Dendritic cell treated with granulocyte-macrophage colony-stimulating factor and Interleukin-4, amounts not matched to agents 40 ng/mL and 50 ng/mL, for 4 days (primary cell): ENCODE results near the gene BNC2.

Source experiments
- H3K27ac Mint-ChIP-seq: one replicate; pipeline ENCODE4 v1.8.0; 2022; ENCODE audit warnings: mild to moderate bottlenecking, mixed read lengths
- H3K27me3 Mint-ChIP-seq: one replicate; pipeline ENCODE4 v1.8.0; 2022; ENCODE audit warnings: mild to moderate bottlenecking, mixed read lengths
- H3K36me3 Mint-ChIP-seq: one replicate; pipeline ENCODE4 v1.8.0; 2022; ENCODE audit warnings: low read depth, mixed read lengths
- H3K4me1 Mint-ChIP-seq: one replicate; pipeline ENCODE4 v1.8.0; 2022; ENCODE audit warnings: low read depth, mixed read lengths
- H3K4me3 Mint-ChIP-seq: one replicate; pipeline ENCODE4 v1.8.0; 2022; ENCODE audit warnings: mild to moderate bottlenecking, moderate library complexity, mixed read lengths
- H3K9me3 Mint-ChIP-seq: one replicate; pipeline ENCODE4 v1.8.0; 2022; ENCODE audit warnings: mixed read lengths
- intact Hi-C: fragments of 100-400 bp; cut with micrococcal nuclease; formaldehyde crosslinking; loops from one replicate; pipeline ENCODE4 v1.15.0; 2022

BNC2 gene

DNA sequence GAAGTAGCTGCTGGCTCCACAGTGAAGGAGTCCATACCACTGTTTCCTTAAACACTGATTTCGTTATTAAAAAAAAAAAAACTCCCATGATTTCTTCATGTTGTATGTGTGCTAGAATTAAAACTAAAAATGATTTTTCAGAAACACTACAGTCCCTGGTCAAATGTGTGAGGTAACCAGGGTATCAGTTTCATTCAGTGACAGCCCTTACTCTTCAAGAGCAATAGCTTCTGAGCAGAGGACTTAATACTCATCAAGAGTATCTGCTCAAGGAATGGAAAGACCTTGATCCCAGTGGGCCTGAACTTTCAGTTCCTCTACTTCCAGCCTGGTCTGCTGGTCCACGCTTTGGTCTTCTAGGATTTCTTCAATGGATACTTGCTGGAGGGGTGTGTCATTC, 95.1 kb downstream of the BNC2 start:
- Mint-ChIP-seq H3K4me1 (no peaks in the 10 kb centered on the region), H3K27me3 (no peaks in the 10 kb centered on the region)
- intact Hi-C loops, result no loop called here

DNA sequence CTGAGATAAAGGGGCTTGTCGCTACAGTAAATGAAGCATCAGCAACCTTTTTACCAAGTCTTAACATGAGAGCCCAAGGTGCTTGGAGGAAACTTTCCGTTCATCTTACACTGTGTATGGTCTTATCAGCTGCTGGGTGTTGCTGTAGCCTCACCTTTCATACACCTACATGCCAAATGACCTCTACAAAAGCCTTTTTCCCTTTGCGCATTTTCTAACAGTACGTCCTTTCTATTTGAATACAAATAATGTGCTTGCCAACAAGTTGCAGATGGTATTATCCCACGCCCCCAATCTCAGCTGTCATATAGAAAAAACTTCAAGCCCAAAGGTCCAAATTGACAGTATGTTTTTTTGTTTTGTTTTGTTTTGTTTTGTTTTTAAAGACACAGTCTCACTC, 96.9 kb downstream of the BNC2 start:
- H3K36me3 Mint-ChIP-seq, result no peaks in the 10 kb centered on the region
- no peaks in the 10 kb centered on the region for H3K4me1 Mint-ChIP-seq
- no peak overlapping the region for H3K27ac Mint-ChIP-seq
- H3K4me3 Mint-ChIP-seq, result no peak overlapping the region
- intact Hi-C loops, result no loop called here
- no peaks in the 10 kb centered on the region for H3K27me3 Mint-ChIP-seq
- H3K9me3 Mint-ChIP-seq, result peaks cover 5% of the 10 kb centered on the region

More for the DNA sequence above, 95.1 kb downstream of the BNC2 start:
- H3K4me3 Mint-ChIP-seq, result no peak overlapping the region
- no peaks in the 10 kb centered on the region for H3K9me3 Mint-ChIP-seq
- no peaks in the 10 kb centered on the region for H3K36me3 Mint-ChIP-seq
- H3K27ac Mint-ChIP-seq, result no peak overlapping the region

DNA sequence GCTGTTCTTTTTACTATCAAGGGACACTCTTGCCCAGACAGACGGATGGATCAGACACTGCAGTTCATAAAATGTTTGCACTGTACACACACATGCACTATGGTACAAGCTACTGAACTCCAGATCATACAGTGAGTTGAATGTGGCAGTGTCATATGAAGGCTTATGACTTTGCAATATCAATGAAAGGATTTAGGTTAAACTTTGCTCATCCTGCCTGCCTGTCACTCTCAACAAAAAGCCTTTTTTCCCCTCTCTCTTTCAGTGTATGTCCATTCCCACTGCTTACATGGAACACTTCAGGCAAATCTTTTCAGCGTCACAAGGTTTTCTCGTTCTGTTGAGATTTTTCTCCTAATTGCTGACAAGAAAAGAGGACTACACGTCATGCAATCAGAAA, 97.4 kb downstream of the BNC2 start:
- intact Hi-C loops, result no loop called here
- Mint-ChIP-seq H3K36me3 (no peaks in the 10 kb centered on the region), H3K4me3 (no peak overlapping the region), H3K27me3 (no peaks in the 10 kb centered on the region), H3K27ac (no peak overlapping the region), H3K9me3 (peaks cover 10% of the 10 kb centered on the region), H3K4me1 (no peaks in the 10 kb centered on the region)

DNA sequence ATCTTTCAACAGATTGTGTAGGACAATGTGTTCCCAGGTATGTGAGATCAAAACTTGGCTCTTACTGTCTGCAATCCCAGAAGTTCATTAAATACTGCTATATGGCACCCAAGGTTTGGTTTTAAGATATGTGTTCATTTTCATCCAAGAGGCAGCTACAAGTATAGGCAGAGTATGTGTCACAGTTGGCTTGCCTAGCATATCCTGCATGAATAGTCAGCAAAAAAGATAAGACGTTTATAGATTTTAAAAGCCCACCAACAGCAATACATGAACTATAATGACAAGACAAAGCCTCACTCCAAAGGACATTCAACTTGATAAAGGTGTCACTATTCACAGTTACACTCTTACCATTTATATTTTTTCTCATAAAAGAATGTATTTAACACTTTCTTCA, 99.1 kb downstream of the BNC2 start:
- H3K36me3 Mint-ChIP-seq, result no peaks in the 10 kb centered on the region
- no peak overlapping the region for H3K4me3 Mint-ChIP-seq
- no peak overlapping the region for H3K27ac Mint-ChIP-seq
- no peaks in the 10 kb centered on the region for H3K4me1 Mint-ChIP-seq
- peaks cover 20% of the 10 kb centered on the region for H3K9me3 Mint-ChIP-seq
- intact Hi-C loops, result no loop called here
- H3K27me3 Mint-ChIP-seq, result no peaks in the 10 kb centered on the region

DNA sequence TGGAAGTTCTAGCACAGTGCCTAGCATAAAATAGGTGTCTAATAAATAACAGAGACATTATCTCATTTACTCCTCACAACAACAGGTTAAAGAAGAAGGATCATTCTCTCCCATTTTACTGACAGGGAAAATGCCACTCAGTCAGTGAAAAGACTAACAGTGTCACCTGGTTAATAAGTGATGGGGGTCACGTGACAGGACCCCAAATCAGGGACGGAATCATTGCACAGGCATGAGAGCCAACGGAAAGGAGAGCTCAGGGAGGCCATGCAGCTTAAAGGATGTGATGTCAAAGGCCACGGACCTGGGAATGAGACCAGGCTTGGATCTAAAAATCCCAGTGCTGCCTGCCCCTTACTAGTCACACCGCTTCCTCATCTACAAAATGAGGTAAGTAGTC, 101.2 kb downstream of the BNC2 start:
- intact Hi-C loops, result no loop called here

DNA sequence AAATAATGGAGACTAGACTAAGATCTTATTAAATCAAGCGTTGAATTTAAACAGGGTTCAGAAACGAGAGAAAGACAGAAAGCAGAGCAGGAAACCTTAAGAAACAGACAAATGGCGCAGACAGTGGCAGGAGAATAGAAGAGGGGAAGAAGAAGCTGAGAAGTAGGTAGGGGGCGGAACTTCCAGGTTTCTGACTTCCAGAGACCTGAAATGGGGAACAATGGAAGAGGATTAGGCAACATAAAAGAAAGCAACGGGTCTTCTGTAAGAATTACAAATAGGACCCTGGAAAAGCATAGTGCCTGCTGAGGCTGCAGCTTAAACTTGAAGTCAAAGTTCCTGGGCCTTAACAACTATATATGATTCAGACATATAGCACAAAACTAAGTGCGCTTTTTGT, 101.7 kb downstream of the BNC2 start:
- peaks cover 20% of the 10 kb centered on the region for H3K9me3 Mint-ChIP-seq
- no peaks in the 10 kb centered on the region for H3K36me3 Mint-ChIP-seq
- no peak overlapping the region for H3K27ac Mint-ChIP-seq
- no peaks in the 10 kb centered on the region for H3K4me1 Mint-ChIP-seq
- no peaks in the 10 kb centered on the region for H3K27me3 Mint-ChIP-seq
- intact Hi-C loops, result no loop called here
- H3K4me3 Mint-ChIP-seq, result no peak overlapping the region

More for the DNA sequence above, 101.2 kb downstream of the BNC2 start:
- H3K36me3 Mint-ChIP-seq, result no peaks in the 10 kb centered on the region
- H3K27ac Mint-ChIP-seq, result no peak overlapping the region
- no peaks in the 10 kb centered on the region for H3K4me1 Mint-ChIP-seq
- H3K9me3 Mint-ChIP-seq, result peaks cover 20% of the 10 kb centered on the region
- no peak overlapping the region for H3K4me3 Mint-ChIP-seq
- H3K27me3 Mint-ChIP-seq, result no peaks in the 10 kb centered on the region

DNA sequence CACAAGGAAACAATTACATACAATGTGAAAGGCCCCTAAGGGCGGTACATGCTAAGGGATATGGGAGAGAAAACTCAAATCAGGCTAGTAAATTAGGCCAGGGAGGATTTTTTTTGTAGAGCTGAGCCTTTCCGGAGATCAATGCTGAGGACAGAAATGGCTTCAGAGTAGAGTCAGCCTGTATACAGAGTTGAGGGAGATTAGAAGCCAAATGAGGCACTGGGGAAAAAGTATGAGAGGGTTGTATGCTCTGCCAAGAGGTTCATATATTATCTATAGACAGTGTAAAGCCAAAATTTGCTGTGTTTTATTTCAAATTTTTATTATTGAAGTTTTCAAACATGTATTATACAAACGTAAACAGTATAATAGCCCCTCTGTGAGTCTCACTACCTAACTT, 103.1 kb downstream of the BNC2 start:
- Mint-ChIP-seq H3K4me1 (no peaks in the 10 kb centered on the region), H3K27ac (no peak overlapping the region), H3K4me3 (no peak overlapping the region), H3K9me3 (peaks cover 20% of the 10 kb centered on the region), H3K27me3 (no peaks in the 10 kb centered on the region), H3K36me3 (no peaks in the 10 kb centered on the region)
- intact Hi-C loops, result no loop called here

DNA sequence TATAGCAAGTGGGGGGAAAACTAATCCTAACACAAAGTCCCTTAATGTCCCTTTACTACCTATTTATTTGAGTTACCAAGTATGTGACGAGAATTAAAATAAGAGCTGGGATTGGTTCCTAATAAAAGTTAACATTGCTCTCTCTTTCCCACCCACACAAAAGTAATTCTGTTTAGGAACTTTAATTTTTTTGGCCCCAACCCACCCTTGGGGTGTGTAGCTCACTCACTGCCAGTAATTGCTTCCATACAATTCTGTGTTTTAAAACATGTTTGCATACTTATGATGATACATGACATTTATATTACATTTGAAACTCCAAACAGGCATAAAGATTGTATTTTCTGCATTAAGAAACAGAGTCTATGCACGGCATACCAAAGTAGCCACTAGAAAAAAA, 106.5 kb downstream of the BNC2 start:
- Mint-ChIP-seq H3K36me3 (no peaks in the 10 kb centered on the region), H3K4me3 (no peak overlapping the region), H3K27ac (no peak overlapping the region), H3K4me1 (no peaks in the 10 kb centered on the region), H3K9me3 (peaks cover 18% of the 10 kb centered on the region), H3K27me3 (no peaks in the 10 kb centered on the region)
- intact Hi-C loops, result no loop called here

DNA sequence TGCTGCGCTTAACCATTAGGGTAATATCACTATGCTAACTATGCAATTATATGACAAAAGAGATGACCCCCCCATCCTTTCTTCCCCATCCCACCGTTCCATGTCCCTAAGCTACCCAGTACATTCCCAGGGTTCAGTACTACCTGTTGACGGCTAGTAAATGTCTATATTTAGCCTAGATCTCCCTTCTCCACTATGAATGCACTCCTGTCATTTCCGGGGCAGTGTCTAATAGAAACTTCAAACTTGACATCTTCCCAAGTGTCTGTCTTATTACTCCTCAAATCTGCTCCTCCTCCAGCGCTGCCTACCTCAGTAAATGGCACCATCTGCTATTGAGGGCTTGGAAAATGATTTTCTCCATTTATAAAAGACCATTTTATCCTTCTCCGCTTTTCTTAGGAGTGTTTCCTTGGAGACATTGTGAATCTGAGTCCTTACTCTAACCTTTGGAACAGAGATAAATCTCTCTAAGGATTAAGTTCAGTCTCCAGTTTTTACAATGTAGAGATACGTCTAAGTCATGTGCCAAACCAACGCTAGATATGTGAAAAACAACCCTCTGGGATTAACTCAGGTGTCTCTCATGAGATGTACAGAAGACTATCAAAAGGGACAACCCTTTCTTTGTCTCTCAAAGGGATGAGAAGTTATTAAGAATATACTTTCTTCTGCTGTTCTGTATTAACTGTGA, 114.9 kb downstream of the BNC2 start:
- no peak overlapping the region for H3K4me3 Mint-ChIP-seq
- H3K36me3 Mint-ChIP-seq, result no peaks in the 10 kb centered on the region
- H3K9me3 Mint-ChIP-seq, result no peaks in the 10 kb centered on the region
- H3K4me1 Mint-ChIP-seq, result no peaks in the 10 kb centered on the region
- intact Hi-C loops, result no loop called here
- H3K27me3 Mint-ChIP-seq, result no peaks in the 10 kb centered on the region
- H3K27ac Mint-ChIP-seq, result no peak overlapping the region

DNA sequence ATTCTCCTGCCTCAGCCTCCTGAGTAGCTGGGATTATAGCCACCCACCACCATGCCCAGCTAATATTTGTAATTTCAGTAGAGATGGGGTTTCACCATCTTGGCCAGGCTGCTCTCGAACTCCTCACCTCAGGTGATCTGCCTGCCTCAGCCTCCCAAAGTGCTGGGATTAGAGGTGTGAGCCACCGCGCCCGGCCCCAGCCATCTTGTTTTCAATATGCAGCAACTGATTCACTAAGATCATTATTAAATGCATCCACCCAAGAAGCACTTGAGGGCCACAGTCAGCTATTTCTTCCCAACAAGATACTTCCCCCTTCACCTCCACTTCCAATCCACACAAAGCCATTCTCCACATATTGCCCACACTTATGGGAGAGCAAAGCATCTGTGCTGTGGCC, 115.8 kb downstream of the BNC2 start:
- H3K36me3 Mint-ChIP-seq, result no peaks in the 10 kb centered on the region
- no peaks in the 10 kb centered on the region for H3K9me3 Mint-ChIP-seq
- no peak overlapping the region for H3K4me3 Mint-ChIP-seq
- no peaks in the 10 kb centered on the region for H3K4me1 Mint-ChIP-seq
- intact Hi-C loops, result no loop called here
- H3K27me3 Mint-ChIP-seq, result no peaks in the 10 kb centered on the region
- H3K27ac Mint-ChIP-seq, result no peak overlapping the region

DNA sequence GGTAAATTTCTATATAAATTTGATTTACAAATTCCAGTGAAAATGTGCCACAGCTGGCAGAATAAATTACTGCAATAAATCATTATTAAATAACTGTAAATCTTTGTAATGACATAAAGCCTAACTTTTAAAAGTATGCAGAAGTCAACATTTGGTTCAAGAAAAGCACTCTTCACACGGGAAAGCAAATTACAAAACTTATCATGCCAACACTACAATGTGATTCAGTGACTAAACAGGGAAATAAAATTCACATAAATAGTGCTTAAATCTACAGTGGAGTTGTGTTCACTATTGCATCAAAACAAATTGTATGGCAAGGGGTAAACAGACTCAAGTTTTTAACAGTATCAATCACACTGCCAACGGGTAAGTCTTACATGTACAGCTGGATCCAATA, 117.2 kb downstream of the BNC2 start:
- intact Hi-C loops, result no loop called here
- Mint-ChIP-seq H3K9me3 (no peaks in the 10 kb centered on the region), H3K4me3 (no peak overlapping the region), H3K36me3 (no peaks in the 10 kb centered on the region), H3K27ac (no peak overlapping the region), H3K4me1 (no peaks in the 10 kb centered on the region), H3K27me3 (no peaks in the 10 kb centered on the region)

DNA sequence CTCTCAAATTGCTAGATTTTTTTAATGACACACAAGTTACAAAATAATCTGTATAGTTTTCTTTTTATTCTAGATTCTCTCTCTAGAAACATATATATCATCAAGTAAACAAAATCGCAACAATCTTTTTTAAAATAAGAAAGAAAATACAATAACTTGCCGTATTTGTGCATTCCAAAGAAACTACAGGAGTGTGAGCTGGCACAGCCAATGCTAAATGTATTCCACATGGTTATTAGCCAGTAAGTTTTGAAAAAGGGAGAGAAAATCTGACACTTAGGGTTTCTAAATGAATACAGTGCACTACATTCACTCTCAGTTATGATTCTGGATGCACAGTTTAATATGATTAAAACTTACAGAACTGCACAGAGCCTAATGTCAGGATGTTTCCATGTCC, 117.9 kb downstream of the BNC2 start:
- no peaks in the 10 kb centered on the region for H3K27me3 Mint-ChIP-seq
- no peaks in the 10 kb centered on the region for H3K9me3 Mint-ChIP-seq
- intact Hi-C loops, result no loop called here
- H3K4me3 Mint-ChIP-seq, result no peak overlapping the region
- H3K4me1 Mint-ChIP-seq, result no peaks in the 10 kb centered on the region
- no peaks in the 10 kb centered on the region for H3K36me3 Mint-ChIP-seq
- no peak overlapping the region for H3K27ac Mint-ChIP-seq

DNA sequence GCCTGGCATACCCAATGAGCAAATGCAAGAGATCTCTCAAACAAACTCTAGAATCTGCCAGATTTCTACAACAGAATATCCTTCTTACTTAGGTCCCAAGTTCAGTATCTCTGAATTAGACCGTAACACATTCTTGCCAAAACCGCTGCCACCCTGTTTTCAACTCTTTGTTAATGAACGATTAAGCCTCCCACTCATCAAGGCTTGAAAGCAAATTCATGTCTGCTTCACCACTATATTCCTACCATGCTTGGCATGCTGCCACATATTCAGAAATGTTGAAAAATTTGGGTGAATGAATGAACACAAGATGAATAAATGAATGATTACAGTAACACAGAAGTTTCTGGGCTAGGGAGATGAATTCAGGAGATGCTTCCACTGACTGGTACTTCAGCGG, 119.9 kb downstream of the BNC2 start:
- Mint-ChIP-seq H3K4me3 (no peak overlapping the region), H3K36me3 (no peaks in the 10 kb centered on the region), H3K4me1 (no peaks in the 10 kb centered on the region), H3K9me3 (no peaks in the 10 kb centered on the region), H3K27me3 (no peaks in the 10 kb centered on the region), H3K27ac (no peak overlapping the region)
- intact Hi-C loops, result no loop called here

DNA sequence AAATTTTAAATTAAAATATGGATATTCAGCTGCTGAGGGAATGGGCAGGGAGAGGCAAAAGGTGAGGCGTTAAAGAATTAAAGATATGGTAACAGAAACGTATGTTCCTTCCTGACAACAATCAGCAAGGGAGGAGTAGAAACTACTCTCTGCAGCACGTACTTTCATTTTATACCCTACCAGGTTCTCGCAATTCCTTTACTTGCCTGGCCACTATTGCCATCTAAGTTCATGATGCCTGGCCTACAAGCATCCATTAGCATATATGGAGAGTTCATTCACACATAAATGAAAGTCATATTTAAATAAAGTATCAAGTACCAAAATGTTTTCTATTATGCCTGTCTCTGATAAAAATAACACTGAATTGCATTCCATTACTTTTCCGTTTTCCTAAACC, 125.1 kb downstream of the BNC2 start:
- Mint-ChIP-seq H3K4me3 (no peak overlapping the region), H3K27me3 (no peaks in the 10 kb centered on the region), H3K36me3 (no peaks in the 10 kb centered on the region)

DNA sequence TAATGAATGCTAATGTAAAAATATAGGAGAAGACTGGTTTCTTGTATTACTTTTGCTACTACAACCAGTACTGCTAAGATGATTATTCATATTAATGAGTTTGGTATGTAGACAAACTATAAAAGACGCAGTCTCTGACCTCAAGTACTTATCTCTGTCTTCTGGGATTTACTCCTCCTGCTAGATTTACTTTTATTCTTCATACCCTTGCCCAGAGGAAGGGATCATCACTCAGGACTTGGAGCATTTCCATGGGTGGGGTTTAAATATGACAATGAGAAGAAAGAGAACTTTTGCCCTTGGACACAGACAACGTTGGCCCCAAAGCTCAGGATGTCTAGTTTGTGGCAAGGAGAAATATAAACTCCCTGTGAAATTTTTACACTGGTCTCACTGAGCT, 126.1 kb downstream of the BNC2 start:
- Mint-ChIP-seq H3K27me3 (no peaks in the 10 kb centered on the region), H3K4me1 (no peaks in the 10 kb centered on the region), H3K36me3 (no peaks in the 10 kb centered on the region), H3K27ac (no peak overlapping the region), H3K4me3 (no peak overlapping the region), H3K9me3 (no peaks in the 10 kb centered on the region)
- intact Hi-C loops, result no loop called here

More for the DNA sequence above, 125.1 kb downstream of the BNC2 start:
- Mint-ChIP-seq H3K9me3 (no peaks in the 10 kb centered on the region), H3K4me1 (no peaks in the 10 kb centered on the region), H3K27ac (no peak overlapping the region)
- intact Hi-C loops, result no loop called here
